Lung (tissue), 12 donors: ENCODE measurements around the gene DSN1. TPM values are rescaled to one million over a fixed set of nuclear protein-coding genes. Genes with fewer than 3 reads are reported as not detected.

Experiments
- ATAC-seq: fragments of 200-7000 bp; cut with Tn5 transposase; one replicate; pipeline ENCODE4 v1.9.1; 2020; ENCODE audit warnings: moderate number of reproducible peaks; ENCODE audit not compliant: insufficient read depth, low FRiP score
- DNase-seq, 3 donors: peaks; one replicate each; pipeline ENCODE4 v3.0.0-alpha.2; 2013 to 2017
- H3K27ac ChIP-seq, 2 donors: one replicate each; pipeline ENCODE4 v1.5.1; 2013; ENCODE audit warnings: mild to moderate bottlenecking in 2 of 2, moderate library complexity in 2 of 2, control low read depth in 1 of 2, inconsistent platforms in 1 of 2, low read depth in 1 of 2, low read length in 1 of 2
- H3K27me3 ChIP-seq, 3 donors: one replicate each; pipeline ENCODE4 v1.5.1; 2013; ENCODE audit warnings: low read length in 2 of 3; ENCODE audit not compliant: control insufficient read depth in 3 of 3, insufficient read depth in 3 of 3
- H3K36me3 ChIP-seq, 4 donors: one replicate each; pipeline ENCODE4 v1.5.1; 2013; ENCODE audit warnings: low read length in 4 of 4, mild to moderate bottlenecking in 1 of 4, moderate library complexity in 1 of 4; ENCODE audit not compliant: control insufficient read depth in 4 of 4, insufficient read depth in 4 of 4
- H3K4me1 ChIP-seq, 5 donors: one replicate each; pipeline ENCODE4 v1.5.1; 2013; ENCODE audit warnings: low read length in 5 of 5, mild to moderate bottlenecking in 2 of 5, moderate library complexity in 1 of 5; ENCODE audit not compliant: control insufficient read depth in 5 of 5, insufficient read depth in 5 of 5
- H3K4me3 ChIP-seq: one replicate; pipeline ENCODE4 v1.5.1; 2013; ENCODE audit warnings: mild to moderate bottlenecking, control low read depth, moderate library complexity
- H3K9ac ChIP-seq, 2 donors: one replicate each; pipeline ENCODE4 v1.5.1; 2013; ENCODE audit warnings: low read length in 2 of 2, control low read depth in 1 of 2; ENCODE audit not compliant: insufficient read depth in 1 of 2
- H3K9me3 ChIP-seq, 4 donors: one replicate each; pipeline ENCODE4 v1.5.1; 2013; ENCODE audit warnings: low read length in 3 of 4, mild to moderate bottlenecking in 1 of 4, moderate library complexity in 1 of 4; ENCODE audit not compliant: control insufficient read depth in 4 of 4, insufficient read depth in 3 of 4
- CTCF ChIP-seq: IDR thresholded peaks from 2 replicates; pipeline ENCODE4 v1.5.1; 2012; ENCODE audit warnings: mild to moderate bottlenecking; ENCODE audit errors: control extremely low read depth, extremely low read depth
- WGBS, 2 donors: extraction: QIAGEN DNeasy Blood & Tissue Kit; methylation state at CpG; one replicate each; pipeline ENCODE4 v1.1.7; 2013; 5-methylcytosine and 5-hydroxymethylcytosine counted together
- polyA plus RNA-seq, 2 donors: library from polyadenylated mRNA; stranded (reverse); fragments of 200-250 nt; gene quantifications; one replicate each; pipeline ENCODE4 v1.2.1, GENCODE V29; 2013
- total RNA-seq, 2 donors: library from RNA; depleted of rRNA in 1 of 2; stranded (reverse); fragments of >200 nt in 1 of 2; gene quantifications; one replicate each; pipeline ENCODE4 v1.2.1, GENCODE V29; 2014 to 2021
- donor health status: control.
- donor health status: control.
- donor health status: Bipolar disorder and iron deficiency.
- donor health status: healthy.
- donor health status: DM: yes; HTN: yes; CAD: no.

Gene DSN1
- total and polyA plus RNA-seq, 4 donors = 5.8 to 11.0 (median 9.7) TPM

DNA sequence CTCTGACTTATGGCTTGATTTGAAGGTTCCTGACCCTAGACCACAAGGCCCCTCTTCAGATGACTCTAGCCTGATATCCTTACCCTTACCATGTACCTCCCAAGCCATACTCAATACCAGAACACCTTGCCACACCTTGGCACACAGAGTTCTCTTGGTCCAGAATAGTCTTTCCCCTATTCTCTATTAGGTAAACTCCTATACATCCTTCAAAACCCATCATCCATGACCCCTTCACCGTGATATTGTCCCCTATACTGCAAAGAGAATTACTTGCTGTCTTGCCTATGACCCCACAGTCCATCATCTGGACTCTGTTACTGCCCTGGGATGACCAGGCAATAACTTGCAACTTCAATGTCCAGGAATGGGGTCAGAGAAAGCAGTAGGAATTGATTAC lies 31.8 kb upstream of the DSN1 start:
- no peak overlapping the region for H3K4me3 ChIP-seq
- no peak overlapping the region for H3K27ac ChIP-seq
- H3K9me3 ChIP-seq = no peaks in the 10 kb centered on the region
- WGBS, 2 donors = 94 to 95% methylated on average over 1 of the region's 1 CpG
- ATAC-seq (no peak), DNase-seq (no peak)
- H3K4me1 ChIP-seq = no peaks in the 10 kb centered on the region
- no peak for TF ChIP-seq CTCF
- H3K27me3 ChIP-seq = no peaks in the 10 kb centered on the region
- H3K9ac ChIP-seq = no peak overlapping the region
- peaks cover 12 to 64% (median 49%) of the 10 kb centered on the region in 4 donors for H3K36me3 ChIP-seq

GRCh38 chr20:36804425-36804824 lies 30.9 kb upstream of the DSN1 start:
- peaks cover 12 to 59% (median 51%) of the 10 kb centered on the region in 4 donors for H3K36me3 ChIP-seq
- 93 to 94% methylated on average over 7 of the region's 7 CpGs for WGBS, 2 donors
- no peaks in the 10 kb centered on the region for H3K27me3 ChIP-seq
- H3K4me3 ChIP-seq = no peak overlapping the region
- DNase-seq (no peak), ATAC-seq (no peak)
- TF ChIP-seq CTCF = no peak
- H3K27ac ChIP-seq = no peak overlapping the region
- no peaks in the 10 kb centered on the region for H3K4me1 ChIP-seq
- no peaks in the 10 kb centered on the region for H3K9me3 ChIP-seq
- H3K9ac ChIP-seq = no peak overlapping the region

- no peak for ATAC-seq
- Histone ChIP-seq H3K9ac (no peak overlapping the region), H3K4me3 (no peak overlapping the region), H3K27ac (no peak overlapping the region), H3K9me3 (no peaks in the 10 kb centered on the region), H3K4me1 (no peaks in the 10 kb centered on the region), H3K27me3 (no peaks in the 10 kb centered on the region), H3K36me3 (peaks cover 11 to 58% (median 46%) of the 10 kb centered on the region in 4 donors)
- WGBS, 2 donors = 95 to 96% methylated on average over 13 to 14 of the region's 14 CpGs
- no peak for DNase-seq
- no peak for TF ChIP-seq CTCF
Observed at GRCh38 chr20:36802326-36803222, 29.0 kb upstream of the DSN1 start.
